Psoas muscle (tissue), 8 donors: ENCODE results near the gene KCNJ15. TPM values are rescaled to one million over a fixed set of nuclear protein-coding genes. Genes with fewer than 3 reads are reported as not detected.

ENCODE experiments used
- ATAC-seq, 4 donors: fragments of 200-7000 bp; cut with Tn5 transposase; one replicate each; pipeline ENCODE4 v1.9.1; 2020; ENCODE audit warnings: moderate library complexity in 3 of 4, mild to moderate bottlenecking in 2 of 4
- DNase-seq, 2 donors: peaks; one replicate each; pipeline ENCODE4 v3.0.0-alpha.2; 2020
- H3K27ac ChIP-seq: fragments of 200-600 bp; one replicate; pipeline ENCODE4 v1.8.0; 2022
- H3K27me3 ChIP-seq, 3 donors: fragments of 200-600 bp in 1 of 3; one replicate each; pipeline versions ENCODE4 v1.6.1 to v1.8.0; 2013 to 2022; ENCODE audit warnings: low read length in 2 of 3, mild to moderate bottlenecking in 2 of 3, moderate library complexity in 1 of 3; ENCODE audit not compliant: insufficient read depth in 3 of 3
- H3K36me3 ChIP-seq, 2 donors: fragments of 200-600 bp in 1 of 2; one replicate each; pipeline versions ENCODE4 v1.6.1 to v1.8.0; 2013 to 2022; ENCODE audit warnings: low read depth in 1 of 2, mild to moderate bottlenecking in 1 of 2, moderate library complexity in 1 of 2; ENCODE audit not compliant: insufficient read depth in 1 of 2
- H3K4me1 ChIP-seq: fragments of 200-600 bp; one replicate; pipeline ENCODE4 v1.8.0; 2022
- H3K4me3 ChIP-seq: fragments of 200-600 bp; one replicate; pipeline ENCODE4 v1.8.0; 2022; ENCODE audit warnings: mild to moderate bottlenecking
- H3K9me3 ChIP-seq: fragments of 200-600 bp; one replicate; pipeline ENCODE4 v1.8.0; 2022
- WGBS, 3 donors: extraction: QIAGEN DNeasy Blood & Tissue Kit; methylation state at CpG; one replicate each; pipeline versions ENCODE4 v1.1.6 to v1.1.7; 2013; 5-methylcytosine and 5-hydroxymethylcytosine counted together
- intact Hi-C, 2 donors: fragments of 100-400 bp; cut with DNase I; formaldehyde crosslinking; loops; one replicate each; pipeline versions ENCODE4 v1.11.0 to v1.14.2; 2022
- polyA plus RNA-seq, 3 donors: library from polyadenylated mRNA; stranded (reverse); fragments of 200-250 nt; gene quantifications; one replicate each; pipeline ENCODE4 v1.2.3, GENCODE V29; 2013
- total RNA-seq, 4 donors: library from RNA; stranded (reverse); fragmentation: NEBNext Ultra II Directional in 2 of 4; extraction: Animal tissue kit (Norgen Biotek cat#: 25700) in 2 of 4; gene quantifications; one replicate each; pipeline versions ENCODE4 v1.2.1 to v1.2.4, GENCODE V29; 2021 to 2023
- TF ChIP-seq, protein P1 (sequence below): fragments of 200-600 bp; IDR thresholded peaks from one replicate; pipeline ENCODE4 v1.8.0; 2022; ENCODE audit warnings: antibody characterized with exemption
- donor health status: healthy with polysubstance abuse.
- donor health status: DM: no; HTN: no; CAD: no; lungs with moderate emphysema.
- donor health status: Bipolar disorder and iron deficiency.
- donor health status: healthy.
- donor health status: DM: yes; HTN: yes; CAD: no.
- donor health status: DM: no; HTN: no; CAD: no.
- donor health status: DM: no; HTN: no; CAD: no.
- donor health status: DM: yes; HTN: yes; CAD: no.

The KCNJ15 gene
- total and polyA plus RNA-seq, 7 donors: 0.04 to 1.0 (median 0.16) TPM

- Histone ChIP-seq H3K27me3 (peaks cover 0 to 4% (median 0%) of the 10 kb centered on the region in 3 donors), H3K36me3 (no peaks in the 10 kb centered on the region), H3K4me3 (no peak overlapping the region), H3K27ac (no peak overlapping the region), H3K9me3 (no peaks in the 10 kb centered on the region), H3K4me1 (no peaks in the 10 kb centered on the region)
- TF ChIP-seq, protein P1, sequence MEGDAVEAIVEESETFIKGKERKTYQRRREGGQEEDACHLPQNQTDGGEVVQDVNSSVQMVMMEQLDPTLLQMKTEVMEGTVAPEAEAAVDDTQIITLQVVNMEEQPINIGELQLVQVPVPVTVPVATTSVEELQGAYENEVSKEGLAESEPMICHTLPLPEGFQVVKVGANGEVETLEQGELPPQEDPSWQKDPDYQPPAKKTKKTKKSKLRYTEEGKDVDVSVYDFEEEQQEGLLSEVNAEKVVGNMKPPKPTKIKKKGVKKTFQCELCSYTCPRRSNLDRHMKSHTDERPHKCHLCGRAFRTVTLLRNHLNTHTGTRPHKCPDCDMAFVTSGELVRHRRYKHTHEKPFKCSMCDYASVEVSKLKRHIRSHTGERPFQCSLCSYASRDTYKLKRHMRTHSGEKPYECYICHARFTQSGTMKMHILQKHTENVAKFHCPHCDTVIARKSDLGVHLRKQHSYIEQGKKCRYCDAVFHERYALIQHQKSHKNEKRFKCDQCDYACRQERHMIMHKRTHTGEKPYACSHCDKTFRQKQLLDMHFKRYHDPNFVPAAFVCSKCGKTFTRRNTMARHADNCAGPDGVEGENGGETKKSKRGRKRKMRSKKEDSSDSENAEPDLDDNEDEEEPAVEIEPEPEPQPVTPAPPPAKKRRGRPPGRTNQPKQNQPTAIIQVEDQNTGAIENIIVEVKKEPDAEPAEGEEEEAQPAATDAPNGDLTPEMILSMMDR: no peak
- intact Hi-C loops: loop anchor here (5.0 to 10.0 kb wide), 2 partner anchors 128 to 675 kb away; no protein-coding TSS in a partner anchor
- WGBS, 3 donors: 92 to 99% (median 95%) methylated on average over 2 of the region's 2 CpGs
- no peak for DNase-seq
- ATAC-seq: no peak
These were observed 93.2 kb downstream of the KCNJ15 start for GRCh38 chr21:38349977-38350376.

- DNase-seq (no peak), ATAC-seq (no peak)
- Histone ChIP-seq H3K27ac (no peak overlapping the region), H3K9me3 (no peaks in the 10 kb centered on the region), H3K4me1 (no peaks in the 10 kb centered on the region), H3K4me3 (no peak overlapping the region), H3K36me3 (no peaks in the 10 kb centered on the region), H3K27me3 (peaks cover 0 to 4% (median 0%) of the 10 kb centered on the region in 3 donors)
- intact Hi-C loops: loop anchor here (1.0 to 10.0 kb wide), 3 partner anchors 9 to 676 kb away; no protein-coding TSS in a partner anchor
- WGBS, 3 donors: 87 to 89% (median 88%) methylated on average over 3 of the region's 3 CpGs
- TF ChIP-seq, protein P1: no peak
These were observed 93.9 kb downstream of the KCNJ15 start for GRCh38 chr21:38350684-38351083.

- DNase-seq (no peak), ATAC-seq (no peak)
- intact Hi-C loops: loop anchor here (1.0 to 10.0 kb wide), 3 partner anchors 8 to 677 kb away; no protein-coding TSS in a partner anchor
- Histone ChIP-seq H3K27me3 (peaks cover 0 to 4% (median 0%) of the 10 kb centered on the region in 3 donors), H3K9me3 (no peaks in the 10 kb centered on the region), H3K36me3 (no peaks in the 10 kb centered on the region), H3K4me3 (no peak overlapping the region), H3K4me1 (no peaks in the 10 kb centered on the region), H3K27ac (no peak overlapping the region)
- TF ChIP-seq, protein P1: no peak
- WGBS, 3 donors: 31 to 49% (median 35%) methylated on average over 16 of the region's 16 CpGs
These were observed 94.6 kb downstream of the KCNJ15 start for GRCh38 chr21:38351176-38351959.

DNA sequence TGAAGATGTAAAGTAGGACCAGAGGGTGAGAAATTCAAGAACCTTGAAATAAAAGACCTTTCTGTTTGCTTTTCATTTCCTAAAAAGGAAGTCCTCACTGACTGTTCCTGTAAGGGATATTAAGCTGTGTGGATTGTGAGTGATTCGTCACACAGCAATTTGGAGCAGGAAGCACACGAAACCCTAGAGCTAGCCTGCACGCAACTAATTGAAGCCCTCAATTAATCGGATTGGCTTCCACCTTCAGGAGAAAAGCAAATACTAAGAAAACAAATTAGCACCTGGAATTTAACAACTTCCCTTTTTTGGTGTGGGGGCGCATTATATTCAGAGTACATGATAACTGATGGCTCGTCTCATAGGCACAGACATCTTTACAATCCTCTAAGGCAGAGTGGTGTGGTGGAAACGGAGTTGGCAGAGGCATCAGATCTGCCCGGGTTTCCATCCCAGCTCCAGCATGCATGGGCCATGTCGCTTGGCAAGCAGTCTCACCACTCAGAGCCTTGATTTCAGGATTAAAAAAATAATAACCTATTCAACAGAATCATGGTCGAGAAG is 95.2 kb downstream of the KCNJ15 start:
- no peaks in the 10 kb centered on the region for H3K4me1 ChIP-seq
- intact Hi-C loops: loop anchor here (1.0 to 10.0 kb wide), 5 partner anchors 7 to 677 kb away; no protein-coding TSS in a partner anchor
- no peaks in the 10 kb centered on the region for H3K36me3 ChIP-seq
- 17 to 29% (median 17%) methylated on average over 10 of the region's 10 CpGs for WGBS, 3 donors
- no peak for ATAC-seq
- no peak for DNase-seq
- TF ChIP-seq, protein P1: no peak
- peaks cover 0 to 4% (median 0%) of the 10 kb centered on the region in 3 donors for H3K27me3 ChIP-seq
- H3K4me3 ChIP-seq: no peak overlapping the region
- no peaks in the 10 kb centered on the region for H3K9me3 ChIP-seq
- no peak overlapping the region for H3K27ac ChIP-seq
